Motor neuron (in vitro differentiated cells): Measurements from ENCODE around the gene ACSBG1. TPM values are rescaled to one million over a fixed set of nuclear protein-coding genes. Genes with fewer than 3 reads are reported as not detected.

ENCODE experiments used
- ATAC-seq, 8 experiments: fragments of 200-7000 bp; cut with Tn5 transposase; replicated peaks in 6 of 8; 2 replicates each; pipeline ENCODE4 v1.8.0; 2021; ENCODE audit warnings: mild to moderate bottlenecking in 8 of 8, moderate library complexity in 8 of 8
- H3K27ac ChIP-seq, 2 donors: fragments of 250-450 bp; sonication (Bioruptor Pico); 2 replicates each; pipeline ENCODE4 v1.9.0; 2021; ENCODE audit warnings: antibody characterized with exemption in 2 of 2, mild to moderate bottlenecking in 2 of 2, moderate library complexity in 1 of 2
- H3K4me1 ChIP-seq, 2 donors: fragments of 250-450 bp; sonication (Bioruptor Pico); replicated peaks in 1 of 2; 2 replicates each; pipeline ENCODE4 v1.6.1; 2021; ENCODE audit warnings: antibody characterized with exemption in 2 of 2, mild to moderate bottlenecking in 2 of 2, moderate library complexity in 1 of 2
- H3K4me3 ChIP-seq, 5 donors: fragments of 250-450 bp; sonication (Bioruptor Pico); 2 replicates each; pipeline ENCODE4 v1.9.0; 2021; ENCODE audit warnings: antibody characterized with exemption in 5 of 5, mild to moderate bottlenecking in 5 of 5, moderate library complexity in 4 of 5
- WGBS, 10 experiments: fragments of 450-650 bp; shearing (Covaris generic); methylation state at CpG; one replicate each; pipeline ENCODE4 v1.0.0; 2022; 5-methylcytosine and 5-hydroxymethylcytosine counted together
- in situ Hi-C, 9 experiments: fragments of 400-800 bp; cut with MboI; loops; one replicate each; pipeline ENCODE4 v1.15.0; 2021; ENCODE audit warnings: low sequenced_read_pairs in 9 of 9, low pct_unique_long_range_greater_than_20kb in 2 of 9; ENCODE audit not compliant: unreplicated experiment in 9 of 9
- total RNA-seq, 8 experiments: library from RNA; unstranded; fragments of 300-600 nt; gene quantifications; 2 replicates each; pipeline versions ENCODE4 v1.2.3 to v1.2.4, GENCODE V29; 2022

ACSBG1 gene
- total RNA-seq, 8 experiments from 2014 or later, result 0.49 to 9.1 (median 1.9) TPM

DNA sequence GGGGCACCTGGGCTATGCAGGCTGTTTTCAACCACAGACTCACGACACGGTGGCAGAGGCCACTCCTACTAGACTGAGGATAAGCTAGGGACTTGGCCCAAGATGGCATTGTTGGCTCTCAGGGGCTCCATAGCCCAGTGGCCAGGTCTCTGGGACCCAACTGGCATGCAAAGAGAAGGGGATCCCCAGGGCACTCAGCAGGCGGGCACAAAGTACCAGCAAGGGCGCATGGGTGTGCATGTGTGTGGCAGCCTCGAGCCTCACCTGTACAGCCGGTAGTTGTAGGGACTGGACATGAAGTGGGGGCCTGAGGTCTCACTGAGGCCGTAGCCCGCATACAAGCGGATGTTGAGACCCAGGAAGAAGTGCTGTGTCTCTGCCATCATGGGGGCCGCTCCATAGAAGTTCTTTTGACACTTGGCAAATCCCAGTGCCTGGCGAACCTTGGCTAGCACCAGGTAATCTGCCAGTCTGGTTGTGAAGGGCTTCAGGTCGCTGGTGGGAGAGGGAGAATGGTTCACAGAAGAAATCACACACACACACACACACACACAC, 55.0 kb downstream of the ACSBG1 start:
- WGBS, 10 experiments, result 33 to 90% (median 73%) methylated on average over 1 to 10 of the region's 12 CpGs; no CpG with 5 or more reads in 6 of the 10 experiments
- in situ Hi-C loops, result loop anchor here in 1 of 9 experiments (10.0 kb wide), 1 partner anchor 55 kb away; the partner anchor contains the start of gene ACSBG1

DNA sequence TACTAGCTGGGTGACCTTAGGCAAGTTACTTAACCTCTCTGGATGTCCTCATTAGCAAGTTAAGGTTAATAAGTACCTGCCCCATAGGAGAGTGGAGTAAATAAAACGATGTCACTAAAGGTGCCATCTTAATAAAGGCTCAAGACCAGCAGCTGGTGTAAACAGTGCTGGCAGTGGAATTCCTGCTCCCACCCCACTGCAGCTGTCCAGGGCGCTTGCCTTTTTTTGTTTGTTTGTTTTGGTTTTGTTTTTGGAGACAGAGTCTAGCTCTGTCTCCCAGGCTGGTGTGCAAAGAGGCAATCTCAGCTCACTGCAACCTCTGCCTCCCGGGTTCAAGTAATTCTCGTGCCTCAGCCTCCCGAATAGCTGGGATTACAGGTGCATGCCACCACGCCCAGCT, 56.3 kb downstream of the ACSBG1 start:
- in situ Hi-C loops, result loop anchor here in 1 of 9 experiments (10.0 kb wide), 1 partner anchor 57 kb away; the partner anchor contains the start of gene ACSBG1
- Histone ChIP-seq H3K4me1 (no peaks in the 10 kb centered on the region), H3K4me3 (no peak overlapping the region), H3K27ac (no peak overlapping the region)
- peak in 2 of 8 experiments; percentile 31 to 60 for ATAC-seq
- WGBS, 10 experiments, result 0 to 88% (median 81%) methylated on average over 1 to 6 of the region's 6 CpGs; no CpG with 5 or more reads in 4 of the 10 experiments

More for the DNA sequence above, 55.0 kb downstream of the ACSBG1 start:
- ATAC-seq, result no peak
- Histone ChIP-seq H3K4me3 (no peak overlapping the region), H3K4me1 (no peaks in the 10 kb centered on the region), H3K27ac (no peak overlapping the region)

DNA sequence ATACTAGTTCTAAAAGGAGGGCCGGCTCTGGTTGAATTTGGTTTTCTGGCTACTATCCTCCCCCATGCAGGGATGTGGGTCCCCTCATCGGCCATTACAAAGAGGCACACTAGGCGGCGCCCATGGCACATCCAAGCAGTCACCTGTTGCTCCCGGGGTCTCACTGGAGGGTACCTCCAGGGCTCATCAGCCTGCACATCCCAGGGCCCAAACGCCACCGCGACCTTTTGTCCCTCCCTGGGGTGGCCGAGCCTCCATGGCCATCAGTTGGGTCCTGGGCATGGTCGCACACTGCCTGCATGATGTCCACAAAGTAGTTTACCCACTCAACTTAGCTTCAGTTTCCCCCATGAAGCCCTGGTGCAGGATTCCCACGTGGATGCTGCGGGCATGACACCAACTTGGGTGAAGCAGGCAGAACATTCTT, 56.9 kb downstream of the ACSBG1 start:
- peak in 7 of 8 experiments; percentile 27 to 85 (median 55) for ATAC-seq
- in situ Hi-C loops, result loop anchor here in 1 of 9 experiments (10.0 kb wide), 1 partner anchor 57 kb away; the partner anchor contains the start of gene ACSBG1

DNA sequence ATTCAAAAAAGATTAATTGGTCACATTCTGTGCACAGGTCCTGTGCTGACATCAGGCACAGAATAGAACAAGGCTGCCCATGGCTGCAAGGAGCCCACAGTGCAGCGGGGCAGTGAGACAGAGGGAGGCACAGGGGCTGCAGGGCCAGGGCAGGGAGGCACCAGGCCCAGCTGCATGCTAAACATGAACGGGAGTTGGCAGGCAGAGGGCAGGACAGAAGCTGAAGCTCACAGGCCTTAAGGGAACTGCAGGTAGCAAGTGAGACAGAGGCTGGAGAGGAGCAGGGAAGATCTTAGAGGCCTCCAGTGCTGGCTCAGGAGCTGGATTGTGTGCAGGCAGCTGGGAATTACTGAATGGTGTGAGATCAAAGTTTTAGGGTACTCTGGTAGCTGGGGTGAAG, 59.0 kb downstream of the ACSBG1 start:
- ATAC-seq, result peak in 1 of 8 experiments; percentile 43
- in situ Hi-C loops, result loop anchor here in 1 of 9 experiments (10.0 kb wide), 1 partner anchor 59 kb away; the partner anchor contains the start of gene ACSBG1

More for the DNA sequence above, 56.9 kb downstream of the ACSBG1 start:
- Histone ChIP-seq H3K27ac (no peak overlapping the region), H3K4me3 (no peak overlapping the region), H3K4me1 (no peaks in the 10 kb centered on the region)
- WGBS, 10 experiments, result 0 to 54% (median 0%) methylated on average over 1 to 5 of the region's 12 CpGs; no CpG with 5 or more reads in 4 of the 10 experiments

DNA sequence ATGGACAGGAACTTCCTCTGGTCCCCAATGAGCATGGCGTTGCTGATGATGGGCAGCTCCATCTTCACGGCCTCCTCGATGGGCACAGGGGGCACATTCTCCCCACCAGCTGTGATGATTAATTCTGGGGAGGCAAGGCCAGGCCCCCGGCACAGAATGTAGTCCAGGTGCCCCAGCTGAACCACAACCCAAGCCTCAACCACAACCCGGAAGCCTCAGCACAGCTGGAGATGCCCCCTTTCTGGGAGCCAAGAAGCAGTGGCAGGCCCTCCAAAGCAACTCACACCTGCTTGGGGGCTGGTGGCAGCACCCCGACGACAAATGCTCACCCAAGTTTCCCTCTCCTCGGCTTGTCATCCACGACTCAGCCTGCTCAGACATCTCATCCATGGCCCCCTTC, 60.0 kb downstream of the ACSBG1 start:
- Histone ChIP-seq H3K4me3 (no peak overlapping the region), H3K27ac (no peak overlapping the region), H3K4me1 (no peaks in the 10 kb centered on the region)
- 17 to 94% (median 87%) methylated on average over 1 to 3 of the region's 9 CpGs; no CpG with 5 or more reads in 4 of the 10 experiments for WGBS, 10 experiments
- ATAC-seq, result no peak
- in situ Hi-C loops, result loop anchor here in 1 of 9 experiments (10.0 kb wide), 1 partner anchor 60 kb away; the partner anchor contains the start of gene ACSBG1

More for the DNA sequence above, 59.0 kb downstream of the ACSBG1 start:
- H3K27ac ChIP-seq, result no peak overlapping the region
- no peaks in the 10 kb centered on the region for H3K4me1 ChIP-seq
- WGBS, 10 experiments, result 0 to 29% (median 0%) methylated on average over 1 of the region's 2 CpGs; no CpG with 5 or more reads in 7 of the 10 experiments
- no peak overlapping the region for H3K4me3 ChIP-seq

DNA sequence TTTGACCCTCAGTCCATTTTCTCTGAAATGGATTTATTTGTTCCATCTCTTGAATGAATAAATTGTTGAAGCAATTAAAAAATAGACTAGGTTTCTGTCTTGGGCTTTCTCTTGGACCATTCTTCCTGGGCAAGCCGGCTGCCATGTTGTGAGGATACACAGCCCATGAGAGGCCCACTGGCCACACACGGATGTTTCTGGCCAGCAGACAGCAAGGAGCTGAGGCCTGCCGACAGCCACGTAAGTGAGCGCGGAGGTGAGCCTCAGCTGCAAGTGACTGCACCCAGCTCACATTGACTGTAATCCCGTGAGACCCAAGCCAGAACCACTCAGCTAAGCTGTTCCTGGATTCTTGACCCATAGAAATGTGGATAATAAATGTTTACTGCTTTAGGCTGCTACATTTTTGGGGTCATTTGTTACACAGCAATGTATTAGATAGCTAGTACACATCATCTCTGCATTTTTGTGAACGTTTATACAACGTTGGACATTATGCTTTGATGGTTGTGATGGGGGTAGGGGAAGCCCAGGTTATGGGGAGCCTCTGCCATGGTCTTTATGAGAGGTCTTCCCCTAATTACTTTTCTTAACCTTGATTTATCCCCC, 62.4 kb downstream of the ACSBG1 start:
- no peak for ATAC-seq
- 81 to 100% (median 94%) methylated on average over 1 to 7 of the region's 9 CpGs; no CpG with 5 or more reads in 1 of the 10 experiments for WGBS, 10 experiments
- Histone ChIP-seq H3K4me1 (no peaks in the 10 kb centered on the region), H3K27ac (no peak overlapping the region), H3K4me3 (no peak overlapping the region)
- in situ Hi-C loops, result loop anchor here in 1 of 9 experiments (10.0 kb wide), 1 partner anchor 63 kb away; the partner anchor contains the start of gene ACSBG1

DNA sequence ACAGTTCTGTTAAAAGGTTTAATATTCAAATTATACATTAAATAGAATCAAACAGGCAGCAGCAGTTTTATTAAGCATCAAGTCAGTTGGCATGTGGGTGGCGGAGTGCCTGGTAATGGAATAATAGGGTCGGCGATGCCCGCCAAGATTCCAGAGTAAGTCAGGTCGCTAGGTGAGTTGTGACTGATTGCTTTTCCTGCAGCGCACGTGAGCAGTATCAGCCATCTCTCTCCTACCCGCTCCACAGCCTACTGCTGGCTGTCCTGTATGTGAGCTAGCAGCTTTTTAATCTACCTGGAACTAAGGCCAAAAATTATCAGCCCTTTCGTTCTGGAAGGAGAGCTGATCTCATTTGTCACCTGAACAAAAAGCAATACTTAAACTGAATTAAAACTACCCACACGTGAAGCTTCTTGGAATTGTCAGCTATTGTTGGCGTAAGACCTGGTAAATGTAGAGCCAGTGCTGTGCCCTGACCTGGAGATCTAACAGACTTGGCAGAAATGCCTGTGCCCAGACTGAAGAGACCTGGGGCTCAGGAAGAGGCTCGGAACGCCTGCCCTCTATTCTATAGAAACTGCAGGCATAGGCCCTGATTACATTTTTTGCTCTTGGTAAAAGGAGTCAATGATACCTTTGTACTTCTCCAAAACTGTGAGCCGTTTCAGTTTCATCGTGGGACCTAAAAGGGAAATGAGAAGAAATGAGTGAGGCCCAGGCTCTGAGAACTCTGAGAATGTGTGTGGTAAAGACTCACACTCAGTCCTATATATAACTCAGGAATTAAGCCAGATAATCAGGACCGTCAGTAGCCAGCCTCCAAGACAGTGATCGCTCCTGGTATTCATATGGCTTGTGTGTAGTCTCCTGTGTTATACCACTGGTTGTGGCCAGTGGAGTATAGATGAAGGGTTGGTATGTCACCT, 63.3 kb downstream of the ACSBG1 start:
- in situ Hi-C loops, result loop anchor here in 1 of 9 experiments (10.0 kb wide), 1 partner anchor 64 kb away; the partner anchor contains the start of gene ACSBG1
- H3K4me1 ChIP-seq, result no peaks in the 10 kb centered on the region
- ATAC-seq, result no peak
- 40 to 100% (median 93%) methylated on average over 1 to 11 of the region's 17 CpGs; no CpG with 5 or more reads in 1 of the 10 experiments for WGBS, 10 experiments
- no peak overlapping the region for H3K27ac ChIP-seq
- H3K4me3 ChIP-seq, result no peak overlapping the region

DNA sequence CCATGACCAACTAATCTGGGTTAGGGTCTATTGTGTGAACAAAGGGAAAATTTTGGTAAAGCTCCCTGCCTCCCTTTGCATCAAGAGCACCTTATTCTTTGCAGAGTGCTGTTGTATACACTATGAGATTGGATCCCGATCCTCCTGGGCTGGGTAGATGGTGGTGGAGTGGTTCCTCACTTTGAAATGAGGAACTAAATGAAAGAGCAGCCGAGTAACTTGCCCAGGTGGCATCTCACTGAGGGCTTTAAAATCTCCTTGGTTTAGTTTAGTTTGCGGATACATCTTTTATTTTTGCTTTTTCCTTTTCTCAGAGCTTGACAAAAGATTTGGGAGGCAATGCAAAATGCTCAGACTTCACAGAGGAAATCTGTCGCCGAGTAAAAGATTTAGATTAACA, 65.8 kb downstream of the ACSBG1 start:
- no peaks in the 10 kb centered on the region for H3K4me1 ChIP-seq
- WGBS, 10 experiments, result 30 to 100% (median 90%) methylated on average over 2 to 5 of the region's 5 CpGs; no CpG with 5 or more reads in 1 of the 10 experiments
- H3K4me3 ChIP-seq, result no peak overlapping the region
- in situ Hi-C loops, result no loop called here
- H3K27ac ChIP-seq, result no peak overlapping the region
- no peak for ATAC-seq

DNA sequence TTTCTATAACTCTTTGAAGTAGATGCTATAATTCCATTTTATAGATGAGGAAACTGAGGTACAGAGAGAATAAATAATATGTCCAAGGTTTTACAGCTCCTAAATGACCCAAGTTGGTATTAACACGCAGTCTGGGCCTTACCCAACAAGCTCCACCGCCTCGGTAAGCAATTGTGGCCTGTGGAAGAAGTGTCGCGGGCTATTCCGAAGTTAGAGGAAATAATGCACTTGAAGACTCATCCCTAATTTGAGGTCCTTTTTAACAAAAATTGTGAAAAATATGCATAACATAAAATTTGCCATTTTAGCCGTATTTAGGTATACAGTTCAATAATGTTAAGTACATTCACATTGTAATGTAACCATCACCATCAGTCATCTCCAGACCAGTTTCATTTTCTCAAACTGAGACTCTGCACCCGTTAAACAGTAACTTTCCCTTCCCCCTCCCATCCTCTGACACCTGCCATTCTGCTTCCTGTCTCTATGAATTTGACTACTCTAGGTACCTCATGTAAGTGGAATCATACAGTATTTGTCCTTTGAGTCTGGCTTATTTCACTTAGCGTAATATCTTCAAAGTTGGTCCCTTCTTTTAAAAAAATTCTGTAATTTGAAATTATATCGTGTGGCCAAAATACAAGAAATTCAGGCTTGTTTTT, 67.0 kb downstream of the ACSBG1 start:
- 88 to 98% (median 94%) methylated on average over 4 to 10 of the region's 10 CpGs for WGBS, 10 experiments
- no peak for ATAC-seq
- in situ Hi-C loops, result no loop called here

DNA sequence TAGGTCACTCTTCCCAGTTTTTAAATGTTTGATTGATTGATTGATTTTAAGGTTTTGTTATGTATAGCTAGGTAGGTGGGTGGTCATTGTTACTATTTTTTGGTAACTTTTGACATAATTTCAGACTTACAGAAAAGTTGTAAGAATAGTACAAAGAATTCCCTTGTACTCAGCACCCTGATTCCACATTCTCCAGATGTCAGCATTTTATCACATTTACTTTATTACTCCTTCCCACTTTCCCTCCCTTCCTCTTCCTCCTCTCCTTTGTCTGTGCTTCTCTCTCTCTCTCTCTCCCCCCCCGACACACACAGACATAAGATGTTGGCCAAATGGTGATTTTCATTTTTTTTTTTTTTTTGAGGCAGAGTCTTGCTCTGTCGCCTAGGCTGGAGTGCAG, 70.4 kb downstream of the ACSBG1 start:
- Histone ChIP-seq H3K4me1 (no peaks in the 10 kb centered on the region), H3K27ac (no peak overlapping the region), H3K4me3 (no peak overlapping the region)
- 67 to 100% (median 96%) methylated on average over 1 to 2 of the region's 2 CpGs; no CpG with 5 or more reads in 2 of the 10 experiments for WGBS, 10 experiments
- ATAC-seq, result no peak
- in situ Hi-C loops, result no loop called here

More for the DNA sequence above, 67.0 kb downstream of the ACSBG1 start:
- no peaks in the 10 kb centered on the region for H3K4me1 ChIP-seq
- H3K27ac ChIP-seq, result no peak overlapping the region
- H3K4me3 ChIP-seq, result no peak overlapping the region

DNA sequence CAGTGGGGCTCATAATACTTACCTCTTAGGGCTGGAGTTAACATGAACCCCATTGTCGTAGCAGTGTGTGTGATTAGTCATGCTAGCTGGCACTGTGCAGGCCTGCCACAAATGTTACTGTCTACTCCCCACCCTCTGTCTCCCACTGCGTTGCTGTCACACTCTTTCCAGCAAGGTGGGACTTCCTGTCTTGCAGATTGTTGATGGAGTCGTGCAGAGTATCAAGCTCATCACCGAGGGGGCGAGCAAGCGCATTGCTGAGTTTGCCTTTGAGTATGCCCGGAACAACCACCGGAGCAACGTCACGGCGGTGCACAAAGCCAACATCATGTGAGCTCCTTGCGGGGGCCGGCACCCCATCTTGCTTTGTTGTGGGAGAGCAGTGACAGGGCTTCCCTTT, 72.3 kb downstream of the ACSBG1 start:
- no peak overlapping the region for H3K27ac ChIP-seq
- H3K4me1 ChIP-seq, result no peaks in the 10 kb centered on the region
- in situ Hi-C loops, result no loop called here
- WGBS, 10 experiments, result 78 to 100% (median 87%) methylated on average over 1 to 8 of the region's 13 CpGs; no CpG with 5 or more reads in 3 of the 10 experiments
- no peak overlapping the region for H3K4me3 ChIP-seq
- ATAC-seq, result no peak

DNA sequence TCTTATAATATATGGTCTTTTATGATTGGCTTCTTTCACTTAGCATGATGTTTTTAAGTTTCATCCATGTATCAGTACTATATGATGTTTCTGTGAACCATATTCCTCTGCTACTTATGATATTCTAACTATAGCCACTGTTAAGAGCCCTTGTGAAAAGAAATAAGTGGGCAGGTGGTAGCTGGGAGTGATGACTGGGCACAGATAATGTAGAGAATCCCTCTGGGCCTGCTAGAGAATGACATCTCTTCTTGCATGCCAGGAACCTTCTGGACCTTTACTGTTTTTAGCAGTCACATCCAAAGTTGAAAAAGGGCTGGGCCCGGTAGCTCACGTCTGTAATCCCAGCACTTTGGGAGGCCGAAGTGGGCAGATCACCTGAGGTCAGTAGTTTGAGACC, 75.0 kb downstream of the ACSBG1 start:
- no peak overlapping the region for H3K27ac ChIP-seq

More for the DNA sequence above, 75.0 kb downstream of the ACSBG1 start:
- Histone ChIP-seq H3K4me1 (no peaks in the 10 kb centered on the region), H3K4me3 (no peak overlapping the region)
- in situ Hi-C loops, result no loop called here
- no peak for ATAC-seq
- WGBS, 10 experiments, result 82 to 100% (median 100%) methylated on average over 1 to 2 of the region's 3 CpGs; no CpG with 5 or more reads in 7 of the 10 experiments
